HG02852 (cell line): ENCODE data around the gene KRTAP10-10.
"Not testable (repeated sequence)": the region's sequence is repeated elsewhere in the genome, so short reads cannot be mapped to it uniquely, and the experiment has no call there.

ENCODE experiments used
- ATAC-seq: cut with Tn5 transposase; IDR thresholded peaks from one replicate; pipeline ENCODE4 v1.9.1; 2021; ENCODE audit warnings: mild to moderate bottlenecking, moderate library complexity; ENCODE audit not compliant: unreplicated experiment

Gene KRTAP10-10

DNA sequence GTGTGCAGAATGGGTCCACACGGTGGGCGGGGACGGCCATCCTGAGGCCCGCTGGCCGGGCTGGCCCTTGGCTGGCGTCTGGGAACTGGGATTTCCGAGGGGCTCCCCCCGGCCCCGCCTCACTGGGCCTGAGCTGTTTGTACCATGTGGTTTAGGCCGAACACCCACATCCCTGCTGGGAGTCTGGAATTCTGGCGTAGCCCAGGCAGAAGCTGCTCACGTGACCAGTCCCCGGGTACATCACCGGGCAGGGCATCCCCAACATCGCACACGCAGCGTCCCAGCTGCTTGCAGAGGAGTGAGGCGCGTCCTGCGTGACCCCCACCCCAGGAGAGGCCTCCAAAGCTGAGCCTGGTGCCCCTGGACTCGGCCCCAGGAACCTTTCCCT lies 34.7 kb upstream of the KRTAP10-10 start:
- ATAC-seq = no peak

DNA sequence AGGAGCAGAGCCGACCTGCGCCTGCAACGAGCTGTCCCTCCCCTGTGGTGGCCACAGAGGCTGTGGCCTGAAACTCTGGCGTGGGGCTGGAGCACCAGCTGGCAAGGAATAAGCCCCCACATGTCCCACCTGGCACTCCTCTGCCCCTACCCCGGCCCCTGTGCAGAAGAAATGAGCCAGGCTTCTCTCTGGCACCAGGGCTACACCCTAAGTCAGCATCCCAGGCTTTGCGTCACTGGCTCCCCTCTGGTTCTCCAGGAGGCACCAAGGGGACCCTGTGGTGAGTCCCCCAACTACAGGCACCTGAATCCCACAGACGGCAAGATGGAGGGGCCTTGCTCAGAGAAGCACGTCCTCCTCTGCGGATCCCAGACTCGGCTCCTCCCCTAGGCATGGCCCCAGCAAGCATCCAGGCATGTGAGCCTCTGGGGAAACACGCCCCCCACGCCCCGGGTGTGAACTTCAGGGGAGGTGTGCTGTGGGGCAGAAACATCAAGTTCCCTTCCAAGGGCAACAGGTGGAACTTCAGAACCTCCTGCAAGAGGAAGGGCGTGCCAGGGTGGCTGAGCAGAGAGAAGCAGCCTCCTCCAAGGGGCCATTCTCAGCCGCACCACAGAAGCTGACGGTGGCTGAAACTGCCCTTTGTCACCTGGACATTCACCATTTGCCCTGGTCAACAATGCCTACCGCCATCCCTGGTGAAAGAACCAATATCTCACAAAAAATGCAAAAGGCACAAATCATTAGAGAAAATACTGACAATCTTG lies 33.9 kb upstream of the KRTAP10-10 start:
- ATAC-seq = no peak

DNA sequence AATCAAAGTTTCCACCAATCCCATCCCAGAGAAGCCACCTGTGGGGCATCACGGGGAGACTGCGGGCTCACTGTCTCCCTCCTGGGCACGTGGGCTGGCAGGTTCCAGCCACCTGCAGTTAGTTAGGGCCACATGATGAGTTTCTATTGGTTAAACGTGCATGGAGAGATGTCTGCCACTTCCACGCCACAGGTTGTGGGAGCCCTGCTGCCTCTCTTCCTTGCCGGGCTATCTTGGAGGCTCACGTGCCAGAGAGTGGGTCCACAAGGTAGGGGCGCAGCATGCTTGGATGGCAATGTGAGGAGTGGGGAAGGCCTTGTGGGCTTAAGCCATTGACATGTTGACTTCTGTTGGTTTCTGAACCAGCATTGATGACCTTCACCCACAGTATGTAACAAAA lies 33.2 kb upstream of the KRTAP10-10 start:
- ATAC-seq = no peak

DNA sequence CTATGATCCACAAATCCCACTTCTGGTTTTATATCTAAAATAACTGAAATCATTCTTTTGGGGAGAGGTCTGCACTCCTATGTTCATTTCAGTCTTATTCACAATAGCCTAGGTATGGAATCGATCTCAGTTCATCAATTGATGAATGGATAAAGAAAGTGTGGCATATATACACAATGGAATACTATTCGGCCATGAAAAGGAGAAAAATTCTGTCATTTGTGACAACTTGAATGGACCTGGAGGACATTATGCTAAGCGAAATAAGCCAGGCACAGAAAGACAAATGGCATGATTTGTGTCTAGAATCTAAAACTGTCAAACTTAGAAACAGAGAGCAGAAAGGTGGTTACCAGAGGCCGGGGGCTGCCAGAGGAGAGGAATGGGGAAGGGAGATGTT lies 30.7 kb upstream of the KRTAP10-10 start:
- ATAC-seq = no peak

DNA sequence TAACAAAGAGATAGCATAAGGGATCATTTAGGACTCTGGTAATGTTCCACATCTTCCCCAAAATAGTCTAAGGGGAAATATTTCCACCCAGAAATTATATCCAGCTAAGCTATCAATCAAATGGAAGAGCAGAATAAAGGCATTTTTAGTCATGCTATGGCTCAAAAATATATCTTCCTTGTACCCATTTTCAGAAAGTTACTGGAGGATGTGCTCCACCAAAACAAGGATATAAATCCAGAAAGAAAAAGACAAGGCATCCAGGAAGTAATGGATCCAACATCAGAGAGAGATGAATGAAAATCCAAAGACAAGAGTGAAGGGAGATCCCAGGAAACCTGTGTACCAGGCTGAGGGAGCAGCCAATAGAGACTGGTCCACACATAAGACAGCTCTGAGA lies 28.0 kb upstream of the KRTAP10-10 start:
- ATAC-seq = no peak

DNA sequence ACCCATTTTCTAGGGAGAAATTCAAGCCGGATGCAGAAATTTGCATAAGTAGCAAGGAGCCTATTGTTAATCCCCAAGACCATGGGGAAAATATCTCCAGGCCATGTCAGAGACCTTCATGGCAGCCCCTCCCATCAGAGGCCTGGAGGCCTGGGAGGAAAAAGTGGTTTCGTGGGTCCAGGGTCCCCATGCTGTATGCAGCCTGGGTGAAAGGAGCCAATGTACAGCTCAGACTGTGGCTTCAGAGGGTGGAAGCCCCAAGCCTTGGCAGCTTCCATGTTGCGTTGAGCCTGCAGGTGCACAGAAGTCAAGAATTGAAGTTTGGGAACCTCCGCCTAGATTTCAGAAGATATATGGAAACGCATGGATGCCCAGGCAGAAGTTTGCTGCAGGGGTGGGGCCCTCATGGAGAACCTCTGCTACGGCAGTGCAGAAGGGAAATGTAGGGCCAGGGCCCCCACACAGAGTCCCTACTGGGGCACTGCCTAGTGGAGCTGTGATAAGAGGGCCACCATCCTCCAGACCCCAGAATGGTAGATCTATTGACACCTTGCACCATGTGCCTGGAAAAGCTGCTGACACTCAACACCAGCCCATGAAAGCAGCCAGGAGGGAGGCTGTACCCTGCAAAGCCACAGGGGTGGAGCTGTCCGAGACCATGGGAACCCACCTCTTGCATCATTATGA lies 26.9 kb upstream of the KRTAP10-10 start:
- ATAC-seq = not testable (repeated sequence)

DNA sequence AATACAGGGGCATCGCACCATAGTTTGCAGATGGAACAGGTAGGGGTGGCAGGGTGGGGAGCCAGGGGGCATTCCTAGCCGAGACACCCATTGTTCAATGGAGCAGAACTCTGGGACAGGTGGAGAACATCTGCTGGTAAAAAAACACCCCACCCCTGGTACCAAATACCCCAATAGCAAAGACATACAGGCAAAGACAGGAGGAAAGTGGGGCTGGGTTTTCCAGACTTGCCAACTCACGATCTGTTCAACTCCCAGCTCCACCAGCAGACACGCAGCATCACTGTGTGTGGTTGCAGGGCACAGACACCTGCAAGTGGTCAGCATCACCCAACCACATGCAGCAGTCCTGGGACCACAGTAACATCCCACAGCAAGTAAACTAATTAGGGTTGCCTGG lies 25.6 kb upstream of the KRTAP10-10 start:
- ATAC-seq = no peak

DNA sequence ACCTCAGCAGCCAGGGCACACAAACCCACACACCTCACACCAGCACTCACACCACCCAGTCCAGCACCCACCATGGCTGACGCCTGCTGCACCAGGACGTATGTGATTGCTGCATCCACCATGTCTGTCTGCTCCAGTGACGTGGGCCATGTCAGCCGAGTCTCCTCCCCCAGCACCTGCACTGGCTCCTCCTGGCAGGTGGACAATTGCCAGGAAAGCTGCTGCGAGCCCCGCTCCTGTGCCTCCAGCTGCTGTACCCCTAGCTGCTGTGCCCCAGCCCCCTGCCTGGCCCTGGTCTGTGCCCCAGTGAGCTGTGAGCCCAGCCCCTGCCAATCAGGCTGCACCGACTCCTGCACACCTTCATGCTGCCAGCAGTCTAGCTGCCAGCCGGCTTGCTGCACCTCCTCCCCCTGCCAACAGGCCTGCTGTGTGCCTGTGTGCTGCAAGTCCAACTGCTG lies 25.1 kb upstream of the KRTAP10-10 start, which contains the start of gene KRTAP10-8:
Gene KRTAP10-8, plus strand, starts transcription at position 51 of the 458 bp plus-strand sequence. Its CDS starts 22 bp downstream, at position 73.
- no peak for ATAC-seq

DNA sequence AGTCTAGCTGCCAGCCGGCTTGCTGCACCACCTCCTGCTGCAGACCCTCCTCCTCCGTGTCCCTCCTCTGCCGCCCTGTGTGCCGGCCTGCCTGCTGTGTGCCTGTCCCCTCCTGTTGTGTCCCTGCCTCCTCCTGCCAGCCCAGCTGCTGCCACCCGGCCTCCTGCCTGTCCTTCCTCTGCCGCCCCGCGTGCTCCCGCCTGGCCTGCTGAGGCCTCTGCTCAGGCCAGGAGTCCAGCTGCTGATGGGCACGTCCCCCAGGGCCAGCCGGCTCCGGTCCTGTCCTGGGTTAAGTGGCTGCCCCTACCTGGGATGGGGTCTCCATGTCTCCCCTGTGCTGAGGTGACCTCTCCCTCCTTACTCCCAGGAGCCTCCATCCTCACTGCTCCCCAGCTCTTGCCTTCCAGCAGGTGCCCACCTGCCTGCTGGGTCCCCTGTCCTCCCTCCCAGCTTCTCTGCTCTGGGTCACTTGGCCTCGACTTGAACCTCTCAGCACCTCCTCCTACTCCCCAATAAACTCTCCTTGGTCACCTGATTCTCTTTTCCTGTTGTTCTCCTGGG lies 24.4 kb upstream of the KRTAP10-10 start:
- ATAC-seq = no peak

DNA sequence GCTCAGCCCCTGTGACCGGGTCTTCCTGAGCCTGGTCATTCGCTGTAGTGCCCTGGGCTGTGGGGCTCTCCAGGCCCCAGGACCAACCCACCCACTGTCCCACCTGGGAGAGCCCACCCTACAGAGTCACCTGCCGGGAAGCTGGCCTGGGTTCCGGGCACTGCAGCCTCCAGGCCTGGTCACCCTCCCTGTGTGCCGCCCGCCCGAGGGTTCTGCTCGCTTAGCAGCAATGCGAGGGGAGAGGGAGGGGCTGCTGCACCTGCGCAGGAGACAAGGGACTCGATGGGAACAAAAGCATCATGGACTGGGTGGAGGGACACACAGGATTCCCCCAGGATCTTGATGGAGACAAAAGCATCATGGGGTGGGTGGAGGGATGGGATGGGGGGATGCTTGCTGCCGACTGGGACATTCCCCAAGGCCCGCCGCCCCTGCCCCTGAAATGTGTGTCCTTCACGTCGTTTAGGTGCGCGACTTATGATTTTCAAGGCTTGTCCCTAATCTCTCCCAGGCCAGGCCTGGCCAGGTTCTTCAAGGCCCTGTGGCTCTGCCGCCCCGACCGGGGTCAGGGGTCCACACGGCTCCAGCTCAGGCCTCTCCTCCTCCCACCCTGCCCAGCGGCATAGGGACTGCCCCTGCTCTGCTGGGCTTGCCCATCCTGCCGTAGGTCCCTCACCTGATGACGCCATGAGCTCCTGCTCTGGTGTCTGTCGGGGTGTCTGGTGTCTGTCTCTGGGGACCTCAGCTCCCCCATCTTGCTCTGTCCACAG lies 23.6 kb upstream of the KRTAP10-10 start:
- no peak for ATAC-seq

DNA sequence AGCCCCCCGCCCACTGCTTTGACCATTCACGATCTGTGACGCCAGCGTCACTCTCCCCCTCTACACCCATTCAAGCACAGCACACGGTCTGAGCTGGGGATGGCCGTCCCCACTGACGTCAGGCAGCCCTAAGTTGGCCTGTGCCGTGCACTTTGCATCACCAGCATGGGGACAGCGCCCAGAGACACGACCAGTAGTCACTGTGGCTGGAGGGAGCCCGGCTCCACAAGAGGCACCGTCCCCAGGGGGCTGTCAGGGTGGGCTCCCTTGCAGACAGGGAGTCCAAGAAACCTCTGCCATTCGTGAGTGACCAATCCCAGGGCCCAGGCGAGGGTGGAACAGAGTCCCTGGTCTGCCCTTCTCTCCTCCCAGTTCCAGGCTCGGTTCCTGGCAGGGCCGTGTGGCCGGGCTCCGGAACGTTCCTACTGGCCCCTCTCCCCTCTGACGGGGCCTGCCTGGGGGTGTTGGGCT lies 23.0 kb upstream of the KRTAP10-10 start:
- no peak for ATAC-seq

DNA sequence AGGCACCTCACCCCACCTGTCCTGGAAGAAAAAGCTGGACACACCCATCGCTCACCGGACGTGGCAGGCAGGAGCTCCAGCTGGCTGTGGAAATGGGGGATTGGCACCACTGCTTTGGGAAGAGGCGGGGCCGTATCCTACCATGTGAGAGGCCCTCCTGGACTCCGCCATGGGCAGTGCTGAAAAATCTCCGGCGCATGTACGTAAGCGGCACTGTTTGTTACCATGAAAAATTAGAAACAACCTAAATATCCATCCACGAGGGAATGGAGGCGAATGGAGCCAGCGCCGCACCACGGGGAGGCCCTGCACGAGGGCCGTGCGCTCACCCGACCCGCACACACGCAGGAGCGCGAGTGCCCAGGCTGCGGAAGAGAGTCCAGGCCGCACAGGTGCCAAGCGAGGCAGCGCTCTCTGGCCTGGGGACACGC lies 22.2 kb upstream of the KRTAP10-10 start:
- no peak for ATAC-seq

DNA sequence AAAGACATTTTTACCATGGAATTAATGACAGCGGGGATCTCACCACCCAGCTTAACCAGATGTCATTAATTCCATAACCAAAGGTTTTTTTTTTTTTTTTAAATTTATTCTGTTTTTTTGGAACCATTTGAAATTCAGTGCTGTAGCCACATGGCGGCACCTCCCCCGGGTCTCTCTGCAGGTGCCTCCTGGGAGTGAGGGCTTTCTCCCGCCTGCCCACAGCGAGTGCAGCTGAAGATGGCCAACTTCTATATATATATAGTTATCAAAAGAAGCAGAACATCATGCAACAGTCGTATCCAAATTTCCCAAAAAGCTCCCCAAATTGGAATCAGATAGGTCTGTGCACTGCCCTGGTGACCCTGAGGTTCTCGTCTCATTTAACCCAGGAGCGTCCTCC lies 21.7 kb upstream of the KRTAP10-10 start:
- ATAC-seq = no peak

DNA sequence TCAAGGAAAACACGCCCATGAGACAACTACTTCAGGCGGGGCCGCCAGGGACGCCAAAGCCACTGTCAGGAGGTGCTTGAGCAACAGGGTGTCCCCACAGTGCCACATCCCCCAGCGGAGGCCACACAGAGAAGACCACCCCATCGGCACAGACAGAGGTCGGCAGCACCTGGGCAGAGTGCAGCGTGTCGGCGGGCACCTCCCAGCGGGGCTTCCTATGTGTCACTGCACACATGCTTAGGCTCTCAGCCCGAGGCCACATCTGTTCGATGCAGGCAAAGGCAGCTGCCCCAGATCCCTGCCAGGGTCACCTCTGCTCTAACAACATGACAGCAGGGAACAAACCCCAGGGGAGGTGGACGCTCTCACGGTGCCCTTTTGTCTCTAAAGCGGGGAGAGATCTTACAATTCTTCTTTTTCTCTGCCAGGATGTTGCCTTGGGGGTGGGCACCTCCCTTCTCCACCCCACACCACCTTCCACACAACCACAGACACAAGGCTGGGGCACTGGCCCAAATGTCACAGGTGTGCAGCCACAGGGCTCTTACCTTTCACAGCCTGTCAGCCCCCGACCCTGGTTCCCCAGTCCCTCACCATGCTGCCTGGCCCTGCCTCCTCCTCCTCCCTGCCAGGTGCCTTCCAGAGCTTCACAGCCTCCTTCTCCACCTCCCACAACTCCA lies 21.1 kb upstream of the KRTAP10-10 start:
- no peak for ATAC-seq

DNA sequence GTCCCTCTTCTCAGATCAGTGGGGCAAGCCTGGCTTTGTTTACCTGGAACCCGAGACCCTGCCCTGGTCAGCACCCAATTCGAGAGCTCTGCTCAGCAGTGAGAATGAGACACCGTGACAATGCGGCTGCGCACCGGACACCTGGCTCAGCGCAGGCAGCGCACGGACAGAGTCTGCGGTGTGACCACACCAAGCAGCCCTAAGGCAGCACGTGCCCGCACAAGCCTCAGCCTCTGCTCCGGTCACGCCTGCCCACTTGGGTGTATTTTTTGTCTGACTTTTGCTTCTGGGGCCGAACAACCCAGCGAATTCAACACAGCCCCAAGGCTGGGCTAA lies 20.6 kb upstream of the KRTAP10-10 start:
- no peak for ATAC-seq

DNA sequence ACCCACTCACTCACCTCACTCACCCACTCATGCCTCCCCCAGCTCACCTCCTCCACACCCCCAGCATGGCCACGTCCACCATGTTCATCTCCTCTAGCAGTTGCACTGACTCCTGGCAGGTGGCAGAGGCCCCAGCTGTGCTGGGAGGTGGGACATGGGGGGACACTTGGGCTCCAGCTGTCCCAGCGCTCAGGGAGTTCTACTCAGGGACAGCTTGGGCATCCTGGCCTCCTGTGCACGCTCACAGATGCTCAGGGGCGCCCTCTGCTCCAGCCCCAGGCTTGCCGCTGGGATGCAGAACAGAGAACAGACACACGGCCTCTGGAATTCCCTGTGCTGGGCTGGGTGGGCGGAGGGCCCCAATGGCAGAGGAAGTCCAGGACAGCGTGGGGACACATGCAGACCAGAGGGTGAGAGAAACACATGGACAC lies 20.1 kb upstream of the KRTAP10-10 start:
- no peak for ATAC-seq

DNA sequence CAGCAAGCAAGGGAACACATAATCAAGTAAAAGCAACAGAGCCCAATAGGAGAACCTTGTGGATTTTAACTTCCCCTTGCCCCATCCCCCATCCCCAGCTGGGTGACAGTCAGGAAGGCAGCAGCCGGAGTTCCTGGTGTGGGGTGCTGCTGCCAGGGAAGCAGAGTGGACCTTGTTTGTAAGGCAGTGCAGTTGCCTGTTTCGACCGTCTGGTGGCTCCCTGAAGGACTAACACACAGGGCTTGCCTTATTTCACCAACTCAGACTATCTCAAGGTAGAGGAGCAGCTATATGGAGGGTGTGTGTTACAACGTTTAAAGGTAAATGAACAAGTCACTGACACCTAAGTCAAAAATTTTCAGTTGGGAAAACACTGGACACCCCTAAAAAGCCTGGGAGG lies 18.7 kb upstream of the KRTAP10-10 start:
- ATAC-seq = no peak

DNA sequence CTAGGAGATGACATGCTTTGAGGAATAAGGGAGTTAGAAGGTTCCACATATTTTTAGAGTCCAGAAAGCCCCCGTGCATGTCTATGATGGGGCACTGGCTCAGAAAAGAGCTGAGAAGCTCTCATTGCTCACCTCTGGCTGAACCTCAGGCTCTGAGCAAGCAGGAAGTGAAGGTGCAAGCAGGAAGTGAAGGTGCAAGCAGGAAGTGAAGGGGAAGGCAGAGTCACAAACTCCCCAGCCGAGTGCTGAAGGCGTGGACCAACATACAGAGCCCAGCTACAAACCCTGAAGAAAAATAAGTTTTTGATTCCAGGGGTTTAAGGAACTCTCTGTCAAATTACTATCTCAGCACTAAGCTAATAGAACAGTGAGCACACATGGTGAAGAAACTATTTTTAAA lies 18.2 kb upstream of the KRTAP10-10 start:
- ATAC-seq = no peak

DNA sequence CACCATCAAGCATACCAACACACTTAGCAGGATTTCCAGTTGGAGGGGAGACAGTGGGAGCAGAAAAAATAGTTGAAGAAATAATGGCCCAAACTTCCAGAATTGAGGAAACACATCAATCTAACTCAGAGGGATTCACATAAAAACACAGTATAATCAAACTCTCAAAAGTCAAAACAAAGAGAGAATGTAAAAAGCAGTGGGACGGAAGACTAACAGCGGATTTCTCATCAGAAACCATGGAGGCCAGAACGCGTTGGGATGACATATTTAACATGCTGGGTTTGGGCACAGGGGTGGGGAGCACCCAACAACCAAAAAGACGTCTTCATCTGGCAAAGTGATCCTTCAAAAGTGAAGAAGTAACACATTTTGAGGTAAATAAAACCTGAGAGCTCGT lies 17.3 kb upstream of the KRTAP10-10 start:
- ATAC-seq = no peak

DNA sequence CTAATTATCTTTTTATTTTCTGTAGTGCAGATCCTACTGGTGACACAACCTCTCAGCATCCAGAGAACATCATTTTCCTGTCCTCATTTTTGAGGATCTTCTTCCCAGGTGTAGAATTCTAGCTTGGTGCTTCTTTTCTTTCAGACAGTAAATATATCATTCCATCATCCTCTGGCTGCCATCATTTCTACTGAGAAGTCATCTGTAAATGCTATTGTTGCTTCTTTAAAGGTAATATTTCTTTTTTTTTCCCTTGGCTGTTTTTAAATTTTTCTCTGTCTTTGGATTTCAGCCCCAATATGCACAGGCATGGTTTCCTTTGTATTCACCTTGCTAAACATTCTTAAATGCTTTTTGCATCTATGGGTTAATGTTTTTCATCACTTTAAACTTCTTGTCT lies 13.6 kb upstream of the KRTAP10-10 start:
- no peak for ATAC-seq

DNA sequence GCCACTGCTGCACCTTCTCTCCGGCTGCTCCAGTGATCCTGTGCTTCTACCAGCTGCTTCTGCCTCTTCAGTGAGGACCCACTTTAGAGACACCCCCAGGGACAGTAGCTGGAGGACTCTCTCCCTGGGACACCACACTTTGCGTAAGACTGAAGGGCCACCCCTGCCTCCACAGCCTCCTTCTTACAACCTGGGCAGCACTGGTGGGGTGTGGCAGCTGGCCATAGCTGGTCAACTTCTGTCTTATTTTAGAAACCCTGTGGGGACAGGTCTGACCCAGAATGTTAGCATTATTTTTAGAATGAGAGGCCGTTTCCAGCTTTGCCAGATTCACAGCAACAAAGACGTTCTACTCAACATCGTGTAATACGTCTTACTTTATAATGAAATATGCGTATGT lies 11.4 kb upstream of the KRTAP10-10 start:
- no peak for ATAC-seq
